K562 (cell line): ENCODE data around the gene MED15. TPM values are rescaled to one million over a fixed set of nuclear protein-coding genes. Genes with fewer than 3 reads are reported as not detected.
A peak's percentile ranks its signal among the peaks of the same experiment; 100 is the strongest.

ENCODE experiments used
- BRD4 ChIP-seq: fragments of 200-600 bp; sonication (generic); IDR thresholded peaks from 2 replicates; pipeline ENCODE4 v1.6.1; 2017; ENCODE audit warnings: inconsistent platforms
- CBFA2T3 ChIP-seq: fragments of 450-650 bp; IDR thresholded peaks from 2 replicates; pipeline ENCODE4 v1.6.1; 2017
- E2F4 ChIP-seq: sonication (generic); formaldehyde crosslinking; IDR thresholded peaks from 2 replicates; pipeline ENCODE4 v1.8.0; 2022; ENCODE audit warnings: mild to moderate bottlenecking, low read depth, missing genetic modification reagents
- FOXA3 ChIP-seq, 2 experiments: fragments of 450-650 bp in 1 of 2; sonication (generic) in 1 of 2; formaldehyde crosslinking; IDR thresholded peaks in 1 of 2; conservative IDR thresholded peaks in 1 of 2; 2 replicates each; pipeline versions ENCODE4 v1.4.0 to v1.8.0; 2020 to 2022; ENCODE audit warnings: mild to moderate bottlenecking in 2 of 2, missing genetic modification reagents in 1 of 2
- GATAD2A ChIP-seq: fragments of 450-650 bp; IDR thresholded peaks from 2 replicates; pipeline ENCODE4 v1.6.1; 2017
- KDM5B ChIP-seq: fragments of 200-600 bp; sonication (generic); IDR thresholded peaks from 2 replicates; pipeline ENCODE4 v1.6.1; 2012; ENCODE audit warnings: low read depth, mild to moderate bottlenecking, moderate library complexity, low read length, control low read depth, inconsistent platforms; ENCODE audit not compliant: insufficient replicate concordance
- NONO ChIP-seq, 2 experiments: fragments of 200-400 bp in 1 of 2; fragments of 450-650 bp in 1 of 2; formaldehyde crosslinking in 1 of 2; IDR thresholded peaks; 2 replicates each; pipeline ENCODE4 v1.6.1; 2017; ENCODE audit warnings: low read depth in 2 of 2, mild to moderate bottlenecking in 2 of 2, moderate library complexity in 2 of 2, low read length in 1 of 2
- POLR3G ChIP-seq: IDR thresholded peaks from 2 replicates; pipeline ENCODE4 v1.6.1; 2011; ENCODE audit not compliant: insufficient read length, insufficient replicate concordance; ENCODE audit errors: extremely low read depth
- SIN3A ChIP-seq, 2 experiments: fragments of 150-350 bp in 1 of 2; IDR thresholded peaks; 2 replicates each; pipeline ENCODE4 v1.6.1; 2011 to 2016; ENCODE audit warnings: borderline replicate concordance in 2 of 2, low read depth in 2 of 2, low read length in 2 of 2, mild to moderate bottlenecking in 2 of 2, moderate library complexity in 2 of 2; ENCODE audit not compliant: control insufficient read depth in 1 of 2
- TSC22D4 ChIP-seq: fragments of 450-650 bp; IDR thresholded peaks from 2 replicates; pipeline ENCODE4 v1.6.1; 2016; ENCODE audit warnings: missing genetic modification characterization, missing biosample characterization, control low read depth
- ZC3H8 ChIP-seq: fragments of 450-650 bp; IDR thresholded peaks from 2 replicates; pipeline ENCODE4 v1.6.1; 2017
- ZNF644 ChIP-seq: fragments of 200-800 bp; sonication (Bioruptor generic); IDR thresholded peaks from 2 replicates; pipeline ENCODE4 v1.6.1; 2016; ENCODE audit warnings: low read depth, missing genetic modification characterization, missing compliant biosample characterization
- ZNF77 ChIP-seq: fragments of 250-450 bp; sonication (Bioruptor Pico); IDR thresholded peaks from 2 replicates; pipeline ENCODE4 v1.5.0; 2020
- polyA plus RNA-seq, 8 experiments: library from polyadenylated mRNA; depleted of rRNA in 4 of 8; stranded (reverse) in 5 of 8; unstranded in 3 of 8; fragments of >200 nt; fragmentation: Nextera tagmentation in 2 of 8; fragmentation: Illumina TruSeq in 1 of 8; extraction: Ambion mirVana in 2 of 8; extraction: Trizol in 1 of 8; gene quantifications; 2 replicates each; pipeline versions ENCODE4 v1.2.1 to v1.2.3, GENCODE V29; 2011 to 2014; ENCODE audit warnings: inconsistent platforms in 1 of 8, missing spikeins in 1 of 8
- total RNA-seq, 7 experiments: library from RNA; depleted of rRNA in 6 of 7; stranded (reverse); fragments of >200 nt in 6 of 7; fragmentation: Illumina TruSeq in 2 of 7; extraction: Trizol in 2 of 7; gene quantifications; 2 replicates each; pipeline versions ENCODE4 v1.2.1 to v1.2.3, GENCODE V29; 2011 to 2021; ENCODE audit warnings: low replicate concordance in 1 of 7
- TF ChIP-seq, protein P1 (sequence below): fragments of 450-650 bp; IDR thresholded peaks from 2 replicates; pipeline ENCODE4 v1.6.1; 2016; ENCODE audit warnings: mild to moderate bottlenecking, moderate library complexity

MED15 gene
- total and polyA plus RNA-seq, 9 of the 15 experiments (the other 6 are each of a cell fraction or from before 2014, with no cell fraction given) = 4.0 to 271 (median 60.1) TPM

DNA sequence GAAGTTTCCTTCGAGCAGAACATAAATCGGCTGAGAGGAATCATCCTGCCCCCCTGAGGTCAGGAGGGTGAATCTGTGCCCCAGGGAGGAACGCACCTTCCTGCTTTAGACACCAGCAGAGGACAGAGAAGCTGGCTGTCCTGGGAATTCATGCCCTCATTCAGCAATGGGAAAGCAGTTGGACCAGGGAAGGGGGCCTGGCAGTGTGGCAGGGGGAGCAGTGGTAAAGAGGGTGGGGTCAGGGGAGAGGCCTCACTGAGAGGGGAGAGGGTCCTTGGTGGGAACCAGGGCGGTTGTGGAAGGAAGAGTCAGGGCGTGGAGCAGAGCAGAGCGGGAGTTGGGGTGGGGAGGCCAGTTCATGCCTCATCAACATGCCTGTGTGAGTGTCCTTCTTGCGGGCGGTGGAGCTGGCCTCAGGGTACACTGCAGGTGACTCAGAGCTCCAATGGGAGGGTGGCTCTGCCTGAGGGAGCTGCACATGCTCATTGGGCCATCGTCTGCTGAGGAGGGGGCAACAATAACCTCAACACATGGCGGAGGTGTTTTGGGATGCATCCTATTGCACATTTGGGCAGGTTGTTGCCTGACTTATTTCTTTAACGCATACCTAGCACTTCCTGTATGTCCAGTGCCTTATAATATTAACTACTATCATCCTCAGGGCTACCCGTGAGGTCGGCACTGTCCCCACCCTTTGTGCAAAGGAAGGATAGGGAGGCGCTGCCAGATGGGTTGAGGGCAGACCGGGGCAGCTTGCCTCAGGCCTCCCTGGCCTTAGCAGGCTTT, 23.2 kb downstream of the MED15 start (continued):
- 0 out of 2 replicates have a peak, but pooled peaks have one; percentile 46 for TF ChIP-seq TSC22D4 (tag)
- no peak for TF ChIP-seq CBFA2T3
- TF ChIP-seq ZNF77 (CRISPR knock-in tag) = no peak
- peak; percentile 27 for TF ChIP-seq KDM5B
- TF ChIP-seq BRD4 = no peak
- no peak for TF ChIP-seq ZNF644 (tag)
- no peak for TF ChIP-seq NONO (IDR thresholded peaks at IDR 0.05; ENCODE audit: low read depth in 2 of 2, low read length in 1 of 2)
- no peak for TF ChIP-seq GATAD2A
- TF ChIP-seq SIN3A (IDR thresholded peaks at IDR 0.05; ENCODE audit: borderline replicate concordance in 2 of 2, control insufficient read depth in 1 of 2, low read depth in 2 of 2, low read length in 2 of 2) = no peak; a peak in 1 of 4 replicates
- TF ChIP-seq POLR3G = no peak
- TF ChIP-seq FOXA3 (CRISPR knock-in tag; conservative IDR thresholded peaks at IDR 0.05 in 1 of 2, IDR thresholded peaks at IDR 0.05 in 1 of 2) = no peak; a peak in 2 of 4 replicates
- TF ChIP-seq, protein P1, sequence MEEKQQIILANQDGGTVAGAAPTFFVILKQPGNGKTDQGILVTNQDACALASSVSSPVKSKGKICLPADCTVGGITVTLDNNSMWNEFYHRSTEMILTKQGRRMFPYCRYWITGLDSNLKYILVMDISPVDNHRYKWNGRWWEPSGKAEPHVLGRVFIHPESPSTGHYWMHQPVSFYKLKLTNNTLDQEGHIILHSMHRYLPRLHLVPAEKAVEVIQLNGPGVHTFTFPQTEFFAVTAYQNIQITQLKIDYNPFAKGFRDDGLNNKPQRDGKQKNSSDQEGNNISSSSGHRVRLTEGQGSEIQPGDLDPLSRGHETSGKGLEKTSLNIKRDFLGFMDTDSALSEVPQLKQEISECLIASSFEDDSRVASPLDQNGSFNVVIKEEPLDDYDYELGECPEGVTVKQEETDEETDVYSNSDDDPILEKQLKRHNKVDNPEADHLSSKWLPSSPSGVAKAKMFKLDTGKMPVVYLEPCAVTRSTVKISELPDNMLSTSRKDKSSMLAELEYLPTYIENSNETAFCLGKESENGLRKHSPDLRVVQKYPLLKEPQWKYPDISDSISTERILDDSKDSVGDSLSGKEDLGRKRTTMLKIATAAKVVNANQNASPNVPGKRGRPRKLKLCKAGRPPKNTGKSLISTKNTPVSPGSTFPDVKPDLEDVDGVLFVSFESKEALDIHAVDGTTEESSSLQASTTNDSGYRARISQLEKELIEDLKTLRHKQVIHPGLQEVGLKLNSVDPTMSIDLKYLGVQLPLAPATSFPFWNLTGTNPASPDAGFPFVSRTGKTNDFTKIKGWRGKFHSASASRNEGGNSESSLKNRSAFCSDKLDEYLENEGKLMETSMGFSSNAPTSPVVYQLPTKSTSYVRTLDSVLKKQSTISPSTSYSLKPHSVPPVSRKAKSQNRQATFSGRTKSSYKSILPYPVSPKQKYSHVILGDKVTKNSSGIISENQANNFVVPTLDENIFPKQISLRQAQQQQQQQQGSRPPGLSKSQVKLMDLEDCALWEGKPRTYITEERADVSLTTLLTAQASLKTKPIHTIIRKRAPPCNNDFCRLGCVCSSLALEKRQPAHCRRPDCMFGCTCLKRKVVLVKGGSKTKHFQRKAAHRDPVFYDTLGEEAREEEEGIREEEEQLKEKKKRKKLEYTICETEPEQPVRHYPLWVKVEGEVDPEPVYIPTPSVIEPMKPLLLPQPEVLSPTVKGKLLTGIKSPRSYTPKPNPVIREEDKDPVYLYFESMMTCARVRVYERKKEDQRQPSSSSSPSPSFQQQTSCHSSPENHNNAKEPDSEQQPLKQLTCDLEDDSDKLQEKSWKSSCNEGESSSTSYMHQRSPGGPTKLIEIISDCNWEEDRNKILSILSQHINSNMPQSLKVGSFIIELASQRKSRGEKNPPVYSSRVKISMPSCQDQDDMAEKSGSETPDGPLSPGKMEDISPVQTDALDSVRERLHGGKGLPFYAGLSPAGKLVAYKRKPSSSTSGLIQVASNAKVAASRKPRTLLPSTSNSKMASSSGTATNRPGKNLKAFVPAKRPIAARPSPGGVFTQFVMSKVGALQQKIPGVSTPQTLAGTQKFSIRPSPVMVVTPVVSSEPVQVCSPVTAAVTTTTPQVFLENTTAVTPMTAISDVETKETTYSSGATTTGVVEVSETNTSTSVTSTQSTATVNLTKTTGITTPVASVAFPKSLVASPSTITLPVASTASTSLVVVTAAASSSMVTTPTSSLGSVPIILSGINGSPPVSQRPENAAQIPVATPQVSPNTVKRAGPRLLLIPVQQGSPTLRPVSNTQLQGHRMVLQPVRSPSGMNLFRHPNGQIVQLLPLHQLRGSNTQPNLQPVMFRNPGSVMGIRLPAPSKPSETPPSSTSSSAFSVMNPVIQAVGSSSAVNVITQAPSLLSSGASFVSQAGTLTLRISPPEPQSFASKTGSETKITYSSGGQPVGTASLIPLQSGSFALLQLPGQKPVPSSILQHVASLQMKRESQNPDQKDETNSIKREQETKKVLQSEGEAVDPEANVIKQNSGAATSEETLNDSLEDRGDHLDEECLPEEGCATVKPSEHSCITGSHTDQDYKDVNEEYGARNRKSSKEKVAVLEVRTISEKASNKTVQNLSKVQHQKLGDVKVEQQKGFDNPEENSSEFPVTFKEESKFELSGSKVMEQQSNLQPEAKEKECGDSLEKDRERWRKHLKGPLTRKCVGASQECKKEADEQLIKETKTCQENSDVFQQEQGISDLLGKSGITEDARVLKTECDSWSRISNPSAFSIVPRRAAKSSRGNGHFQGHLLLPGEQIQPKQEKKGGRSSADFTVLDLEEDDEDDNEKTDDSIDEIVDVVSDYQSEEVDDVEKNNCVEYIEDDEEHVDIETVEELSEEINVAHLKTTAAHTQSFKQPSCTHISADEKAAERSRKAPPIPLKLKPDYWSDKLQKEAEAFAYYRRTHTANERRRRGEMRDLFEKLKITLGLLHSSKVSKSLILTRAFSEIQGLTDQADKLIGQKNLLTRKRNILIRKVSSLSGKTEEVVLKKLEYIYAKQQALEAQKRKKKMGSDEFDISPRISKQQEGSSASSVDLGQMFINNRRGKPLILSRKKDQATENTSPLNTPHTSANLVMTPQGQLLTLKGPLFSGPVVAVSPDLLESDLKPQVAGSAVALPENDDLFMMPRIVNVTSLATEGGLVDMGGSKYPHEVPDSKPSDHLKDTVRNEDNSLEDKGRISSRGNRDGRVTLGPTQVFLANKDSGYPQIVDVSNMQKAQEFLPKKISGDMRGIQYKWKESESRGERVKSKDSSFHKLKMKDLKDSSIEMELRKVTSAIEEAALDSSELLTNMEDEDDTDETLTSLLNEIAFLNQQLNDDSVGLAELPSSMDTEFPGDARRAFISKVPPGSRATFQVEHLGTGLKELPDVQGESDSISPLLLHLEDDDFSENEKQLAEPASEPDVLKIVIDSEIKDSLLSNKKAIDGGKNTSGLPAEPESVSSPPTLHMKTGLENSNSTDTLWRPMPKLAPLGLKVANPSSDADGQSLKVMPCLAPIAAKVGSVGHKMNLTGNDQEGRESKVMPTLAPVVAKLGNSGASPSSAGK = no peak
- TF ChIP-seq ZC3H8 = no peak
- TF ChIP-seq E2F4 (CRISPR knock-in tag) = peak; percentile 26; the same call in 1 of the 2 replicates
